Keratinocyte (primary cell): ENCODE data around the gene UQCRQ. TPM values are rescaled to one million over a fixed set of nuclear protein-coding genes. Genes with fewer than 3 reads are reported as not detected.

Experiments
- DNase-seq: peaks from one replicate; pipeline ENCODE4 v3.0.0-alpha.2; 2011; ENCODE audit warnings: low read depth, missing footprints, low spot score
- FAIRE-seq: peaks from 2 replicates; lab custom pipeline; 2011; peaks lifted over from hg19 to GRCh38; lab: Jason Lieb, UNC
- H2AFZ ChIP-seq: 2 replicates; pipeline ENCODE4 v1.6.0; 2012; ENCODE audit warnings: low read length, control low read depth, inconsistent platforms; ENCODE audit not compliant: control insufficient read depth
- H3K27ac ChIP-seq: 2 replicates; pipeline ENCODE4 v1.5.1; 2011; ENCODE audit warnings: low read length; ENCODE audit not compliant: control insufficient read depth, insufficient read depth
- H3K27me3 ChIP-seq: 3 replicates; pipeline ENCODE4 v1.6.0; 2011; ENCODE audit warnings: low read length; ENCODE audit not compliant: control insufficient read depth, insufficient read depth; ENCODE audit errors: extremely low read depth
- H3K36me3 ChIP-seq, 2 experiments: 2 replicates in 1 of 2; 3 replicates in 1 of 2; pipeline ENCODE4 v1.5.1; 2011; ENCODE audit warnings: low read length in 2 of 2, mild to moderate bottlenecking in 1 of 2; ENCODE audit not compliant: control insufficient read depth in 2 of 2, insufficient read depth in 2 of 2; ENCODE audit errors: extremely low read depth in 1 of 2
- H3K4me1 ChIP-seq: 3 replicates; pipeline ENCODE4 v1.5.1; 2011; ENCODE audit warnings: low read length; ENCODE audit not compliant: control insufficient read depth, insufficient read depth; ENCODE audit errors: extremely low read depth
- H3K4me2 ChIP-seq: 3 replicates; pipeline ENCODE4 v1.6.0; 2011; ENCODE audit warnings: low read depth, low read length; ENCODE audit not compliant: control insufficient read depth, insufficient read depth; ENCODE audit errors: extremely low read depth
- H3K4me3 ChIP-seq, 3 experiments: fragments of 200-600 bp in 1 of 3; sonication (generic) in 1 of 3; 2 replicates in 2 of 3; 3 replicates in 1 of 3; pipeline ENCODE4 v1.5.1; 2011 to 2016; ENCODE audit warnings: low read length in 3 of 3, mild to moderate bottlenecking in 3 of 3, control low read depth in 2 of 3, inconsistent platforms in 1 of 3, low read depth in 1 of 3, mixed read lengths in 1 of 3, mixed run types in 1 of 3, moderate library complexity in 1 of 3; ENCODE audit not compliant: control insufficient read depth in 2 of 3, insufficient read depth in 2 of 3; ENCODE audit errors: extremely low read depth in 1 of 3
- H3K79me2 ChIP-seq: 2 replicates; pipeline ENCODE4 v1.6.0; 2012; ENCODE audit warnings: low read length; ENCODE audit not compliant: control insufficient read depth, insufficient read depth
- H3K9ac ChIP-seq: 3 replicates; pipeline ENCODE4 v1.6.0; 2011; ENCODE audit warnings: low read length; ENCODE audit not compliant: control insufficient read depth, insufficient read depth; ENCODE audit errors: extremely low read depth
- H3K9me1 ChIP-seq: 3 replicates; pipeline ENCODE4 v1.6.0; 2011; ENCODE audit warnings: low read length; ENCODE audit not compliant: control insufficient read depth, insufficient read depth; ENCODE audit errors: extremely low read depth
- H3K9me3 ChIP-seq: 2 replicates; pipeline ENCODE4 v1.5.1; 2012; ENCODE audit warnings: low read depth, low read length; ENCODE audit not compliant: control insufficient read depth
- H4K20me1 ChIP-seq: 3 replicates; pipeline ENCODE4 v1.6.0; 2011; ENCODE audit warnings: low read length; ENCODE audit not compliant: control insufficient read depth, insufficient read depth; ENCODE audit errors: extremely low read depth
- CTCF ChIP-seq, 3 experiments: IDR thresholded peaks in 1 of 3; conservative IDR thresholded peaks in 1 of 3; optimal IDR thresholded peaks in 1 of 3; 2 replicates in 2 of 3; 3 replicates in 1 of 3; pipeline versions ENCODE3 to v1.5.1; 2011; ENCODE audit warnings: low read length in 3 of 3, mild to moderate bottlenecking in 3 of 3, moderate library complexity in 2 of 3, control low read depth in 1 of 3, inconsistent platforms in 1 of 3; ENCODE audit not compliant: insufficient read depth in 2 of 3; ENCODE audit errors: extremely low read depth in 1 of 3
- EZH2 ChIP-seq: IDR thresholded peaks from one replicate; pipeline ENCODE4 v1.6.1; 2012; ENCODE audit warnings: inconsistent platforms, mild to moderate bottlenecking, low read length, moderate library complexity
- dilution Hi-C: fragments of 300-500 bp; cut with MboI; formaldehyde crosslinking; loops from one replicate; pipeline ENCODE4 v1.7.0; 2020; ENCODE audit warnings: low sequenced_read_pairs; ENCODE audit not compliant: extremely low pct_ligation_motif_present
- polyA minus RNA-seq, 3 experiments: library from RNA; depleted of rRNA, polyadenylated mRNA; stranded (reverse); fragments of >200 nt; gene quantifications; 1 replicate in 1 of 3; 2 replicates in 1 of 3; 3 replicates in 1 of 3; pipeline ENCODE4 v1.2.3, GENCODE V29; 2011
- polyA plus RNA-seq, 5 experiments: library from polyadenylated mRNA; depleted of rRNA in 3 of 5; stranded (reverse) in 3 of 5; stranded (forward) in 1 of 5; unstranded in 1 of 5; fragments of >200 nt; gene quantifications; 1 replicate in 1 of 5; 2 replicates in 3 of 5; 3 replicates in 1 of 5; pipeline versions ENCODE4 v1.2.1 to v1.2.3, GENCODE V29; 2011 to 2012; ENCODE audit warnings: missing spikeins in 2 of 5, low read depth in 1 of 5, low replicate concordance in 1 of 5

The UQCRQ gene
- polyA plus RNA-seq (199 to 488 TPM (median 398 TPM) in 3 replicates), polyA minus RNA-seq (27.6 to 61.1 TPM (median 30.8 TPM) in 3 replicates)
- 160 TPM for polyA plus RNA-seq (2011; ENCODE audit: low read depth)
- polyA plus RNA-seq (2011; cell fraction: cytosol; rRNA removed), result 338 and 377 TPM in 2 replicates
- polyA plus RNA-seq (2011; cell fraction: nucleus; rRNA removed), result 92.6 and 102 TPM in 2 replicates
- 362 and 397 TPM in 2 replicates for polyA plus RNA-seq (2012; ENCODE audit: low replicate concordance)
- 134 TPM for polyA minus RNA-seq (2011; cell fraction: cytosol; rRNA and poly(A)+ RNA removed)
- 11.7 and 12.6 TPM in 2 replicates for polyA minus RNA-seq (2011; cell fraction: nucleus; rRNA and poly(A)+ RNA removed)

DNA sequence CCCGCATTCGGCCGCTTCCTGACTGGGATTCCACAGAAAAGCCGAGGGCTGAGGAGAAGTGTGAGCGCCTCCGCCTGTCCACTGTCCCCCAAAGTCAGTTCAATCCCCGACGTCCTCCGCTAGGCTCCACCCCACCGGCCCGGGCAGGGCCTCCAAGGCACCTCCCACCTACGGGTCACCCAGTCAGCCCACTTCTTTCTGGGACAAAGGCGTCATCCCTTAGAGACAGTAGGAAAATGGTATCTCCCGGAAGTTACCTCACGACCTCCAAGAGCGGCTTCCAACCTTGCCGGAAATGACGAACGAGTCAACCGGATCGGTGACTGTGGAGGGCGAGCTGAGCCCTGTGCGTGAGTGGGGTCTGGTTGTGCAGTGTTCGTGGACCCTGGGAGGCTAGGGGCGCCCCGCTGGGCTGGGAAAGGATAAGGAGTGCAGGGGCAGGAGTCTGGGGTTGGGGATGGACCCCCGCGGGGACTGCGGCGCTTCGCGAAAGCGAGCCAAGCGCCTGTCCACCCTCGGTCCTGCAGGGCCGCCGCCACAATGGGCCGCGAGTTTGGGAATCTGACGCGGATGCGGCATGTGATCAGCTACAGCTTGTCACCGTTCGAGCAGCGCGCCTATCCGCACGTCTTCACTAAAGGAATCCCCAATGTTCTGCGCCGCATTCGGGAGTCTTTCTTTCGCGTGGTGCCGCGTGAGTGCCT is at the start of gene UQCRQ, which contains the start of gene GDF9:
Gene UQCRQ (plus strand): TSS at position 301 of the 704 bp plus-strand sequence. CDS start 240 bp downstream, at position 541.
Gene GDF9 (minus strand): TSS at position 128 of the 704 bp plus-strand sequence. CDS start 1,936 bp downstream, outside the sequence.
- Histone ChIP-seq H2AFZ (peak within 1 kb of the TSS; percentile 91), H3K9ac (peak within 1 kb of the TSS; percentile 96)
- peak; percentile 90 for FAIRE-seq

GRCh38 chr5:132817011-132817410 is 49.4 kb upstream of the UQCRQ start:
- Histone ChIP-seq H3K4me2 (no peak overlapping the region), H3K4me3 (no peak overlapping the region), H2AFZ (no peak overlapping the region), H3K9me3 (no peaks in the 10 kb centered on the region), H3K79me2 (no peaks in the 10 kb centered on the region), H3K36me3 (no peaks in the 10 kb centered on the region), H3K4me1 (no peaks in the 10 kb centered on the region), H3K27ac (no peak overlapping the region), H3K9me1 (no peaks in the 10 kb centered on the region), H4K20me1 (no peaks in the 10 kb centered on the region), H3K27me3 (peaks cover 35% of the 10 kb centered on the region), H3K9ac (no peak overlapping the region)
- no peak for TF ChIP-seq CTCF (optimal IDR thresholded peaks at IDR 0.05 in 1 of 3, IDR thresholded peaks at IDR 0.05 in 1 of 3, conservative IDR thresholded peaks at IDR 0.05 in 1 of 3; ENCODE audit: extremely low read depth in 1 of 3, insufficient read depth in 2 of 3, low read length in 3 of 3)
- no peak for TF ChIP-seq EZH2
- FAIRE-seq (no peak), DNase-seq (no peak)
- dilution Hi-C loops, result no loop called here

More for the DNA sequence above, at the start of gene UQCRQ, which contains the start of gene GDF9:
- H3K4me2 ChIP-seq, result peak within 1 kb of the TSS; percentile 97
- peaks cover 0 to 14% of the 10 kb centered on the region in 2 experiments for H3K36me3 ChIP-seq
- peak in 2 of 3 experiments; percentile 10 to 63 for TF ChIP-seq CTCF (optimal IDR thresholded peaks at IDR 0.05 in 1 of 3, IDR thresholded peaks at IDR 0.05 in 1 of 3, conservative IDR thresholded peaks at IDR 0.05 in 1 of 3; ENCODE audit: extremely low read depth in 1 of 3, insufficient read depth in 2 of 3, low read length in 3 of 3)
- no peak for TF ChIP-seq EZH2
- dilution Hi-C loops, result no loop called here
- no peaks in the 10 kb centered on the region for H3K9me3 ChIP-seq
- DNase-seq, result peak; percentile 95
- peaks cover 17% of the 10 kb centered on the region for H3K79me2 ChIP-seq
- H3K4me1 ChIP-seq, result peaks cover 14% of the 10 kb centered on the region
- no peaks in the 10 kb centered on the region for H3K27me3 ChIP-seq
- H3K9me1 ChIP-seq, result no peaks in the 10 kb centered on the region
- peak within 1 kb of the TSS; percentile 69 to 99 (median 98) for H3K4me3 ChIP-seq
- H3K27ac ChIP-seq, result peak within 1 kb of the TSS; percentile 91
- H4K20me1 ChIP-seq, result peaks cover 2% of the 10 kb centered on the region
